ENCODE measurements around the gene FAM43B. TPM values are rescaled to one million over a fixed set of nuclear protein-coding genes. Genes with fewer than 3 reads are reported as not detected.

Gene FAM43B
- total RNA-seq, 4 donors from 2014 or later = 0.90 to 1.0 TPM; not detected in 2

DNA sequence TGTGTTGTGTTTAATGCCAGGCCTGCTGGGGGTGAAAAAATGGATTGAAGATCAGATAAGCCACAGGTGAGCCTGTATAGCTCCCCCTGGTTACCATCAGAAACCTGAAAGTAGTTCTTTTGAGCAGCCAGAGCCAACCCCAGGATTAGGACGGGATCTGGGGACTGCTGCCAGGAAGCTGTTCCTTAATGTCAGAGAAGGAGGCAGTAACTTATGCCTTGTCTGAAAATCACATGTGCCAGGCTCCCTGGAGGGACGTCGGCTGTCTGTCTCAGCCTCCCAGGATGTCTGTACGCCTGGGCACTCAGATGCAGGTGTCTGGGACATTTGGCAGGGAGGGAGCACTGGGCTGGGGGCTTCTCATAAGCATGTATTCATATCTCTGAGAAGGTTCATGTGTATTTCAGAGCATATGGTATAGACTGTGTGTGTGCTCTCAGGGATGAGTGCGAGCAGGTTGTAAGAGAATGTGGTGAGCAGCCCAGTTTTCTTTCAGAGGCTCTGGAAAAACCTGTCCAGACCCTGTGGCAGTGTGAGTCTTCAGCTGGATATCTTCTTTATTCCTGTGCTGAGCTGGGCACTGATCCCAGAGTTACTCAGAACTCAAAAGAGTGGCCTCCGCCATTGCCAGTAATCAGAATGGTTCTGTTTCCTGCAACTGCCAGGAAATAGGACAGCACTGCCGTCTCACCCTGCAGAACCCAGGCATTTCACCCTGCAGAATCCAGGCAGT is 2.8 kb downstream of the FAM43B start:
- no peak for DNase-seq (ENCODE audit: low spot score in 2 of 2)
- Histone ChIP-seq H3K27me3 (peaks cover 0 to 51% of the 10 kb centered on the region in 2 donors), H3K36me3 (no peaks in the 10 kb centered on the region), H3K4me1 (peaks cover 0 to 21% (median 0%) of the 10 kb centered on the region in 4 donors), H3K9me3 (no peaks in the 10 kb centered on the region), H3K4me3 (no peak overlapping the region), H3K27ac (no peak overlapping the region)
- no peak for TF ChIP-seq EP300 (IDR thresholded peaks at IDR 0.05)
- WGBS, 2 donors = 49 to 60% methylated on average over 6 to 7 of the region's 7 CpGs

GRCh38 chr1:20555758-20556120 is 3.4 kb downstream of the FAM43B start:
- Histone ChIP-seq H3K4me1 (peaks cover 0 to 21% (median 0%) of the 10 kb centered on the region in 4 donors), H3K27me3 (peaks cover 0 to 57% of the 10 kb centered on the region in 2 donors), H3K4me3 (no peak overlapping the region), H3K27ac (no peak overlapping the region), H3K36me3 (no peaks in the 10 kb centered on the region), H3K9me3 (no peaks in the 10 kb centered on the region)
- 66 to 77% methylated on average over 4 of the region's 4 CpGs for WGBS, 2 donors
- DNase-seq (ENCODE audit: low spot score in 2 of 2) = no peak
- no peak for TF ChIP-seq POLR2A (IDR thresholded peaks at IDR 0.05)
- no peak for TF ChIP-seq EP300 (IDR thresholded peaks at IDR 0.05)

- Histone ChIP-seq H3K4me3 (no peak overlapping the region), H3K4me1 (peaks cover 0 to 5% (median 0%) of the 10 kb centered on the region in 4 donors), H3K27me3 (peaks cover 0 to 51% of the 10 kb centered on the region in 2 donors), H3K36me3 (no peaks in the 10 kb centered on the region), H3K27ac (no peak overlapping the region), H3K9me3 (no peaks in the 10 kb centered on the region)
- DNase-seq (ENCODE audit: low spot score in 2 of 2) = no peak
- no peak for TF ChIP-seq POLR2A (IDR thresholded peaks at IDR 0.05)
- TF ChIP-seq EP300 (IDR thresholded peaks at IDR 0.05) = no peak
- no peak for TF ChIP-seq CTCF (IDR thresholded peaks at IDR 0.05)
- 57 to 64% methylated on average over 5 of the region's 5 CpGs for WGBS, 2 donors
These were observed 5.8 kb downstream of the FAM43B start for GRCh38 chr1:20558191-20558590.

DNA sequence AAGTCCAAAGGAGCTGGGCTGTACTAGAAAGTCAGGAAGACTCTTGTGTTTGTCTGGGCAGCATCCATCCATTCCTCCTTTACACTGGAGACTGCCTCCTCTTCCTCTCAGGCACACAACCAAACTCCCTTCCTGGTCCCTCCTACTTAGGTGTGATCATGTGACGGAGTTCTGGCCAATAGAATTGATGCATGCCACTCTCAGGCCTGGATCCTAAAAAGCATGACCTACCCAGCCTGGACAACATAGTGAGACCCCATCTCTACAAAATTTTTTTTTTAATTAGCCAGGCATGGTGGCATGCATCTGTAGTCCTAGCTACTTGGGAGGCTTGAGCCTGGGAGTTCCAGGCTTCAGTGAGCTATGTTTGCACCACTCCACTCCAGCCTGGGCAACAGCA is 8.6 kb downstream of the FAM43B start:
- peaks cover 0 to 30% of the 10 kb centered on the region in 2 donors for H3K27me3 ChIP-seq
- no peak for TF ChIP-seq EP300 (IDR thresholded peaks at IDR 0.05)
- TF ChIP-seq POLR2A (IDR thresholded peaks at IDR 0.05) = no peak
- TF ChIP-seq CTCF (IDR thresholded peaks at IDR 0.05) = no peak
- H3K36me3 ChIP-seq = no peaks in the 10 kb centered on the region
- WGBS, 2 donors = 25 to 86% methylated on average over 1 of the region's 1 CpG
- no peak overlapping the region for H3K4me3 ChIP-seq
- H3K27ac ChIP-seq = no peak overlapping the region
- DNase-seq (ENCODE audit: low spot score in 2 of 2) = no peak
- no peaks in the 10 kb centered on the region for H3K4me1 ChIP-seq
- no peaks in the 10 kb centered on the region for H3K9me3 ChIP-seq

- WGBS, 2 donors = 52 to 61% methylated on average over 4 of the region's 4 CpGs
- no peaks in the 10 kb centered on the region for H3K36me3 ChIP-seq
- TF ChIP-seq EP300 (IDR thresholded peaks at IDR 0.05) (no peak), POLR2A (IDR thresholded peaks at IDR 0.05) (no peak), CTCF (IDR thresholded peaks at IDR 0.05) (no peak)
These were observed 12.9 kb downstream of the FAM43B start for GRCh38 chr1:20565234-20565633.

DNA sequence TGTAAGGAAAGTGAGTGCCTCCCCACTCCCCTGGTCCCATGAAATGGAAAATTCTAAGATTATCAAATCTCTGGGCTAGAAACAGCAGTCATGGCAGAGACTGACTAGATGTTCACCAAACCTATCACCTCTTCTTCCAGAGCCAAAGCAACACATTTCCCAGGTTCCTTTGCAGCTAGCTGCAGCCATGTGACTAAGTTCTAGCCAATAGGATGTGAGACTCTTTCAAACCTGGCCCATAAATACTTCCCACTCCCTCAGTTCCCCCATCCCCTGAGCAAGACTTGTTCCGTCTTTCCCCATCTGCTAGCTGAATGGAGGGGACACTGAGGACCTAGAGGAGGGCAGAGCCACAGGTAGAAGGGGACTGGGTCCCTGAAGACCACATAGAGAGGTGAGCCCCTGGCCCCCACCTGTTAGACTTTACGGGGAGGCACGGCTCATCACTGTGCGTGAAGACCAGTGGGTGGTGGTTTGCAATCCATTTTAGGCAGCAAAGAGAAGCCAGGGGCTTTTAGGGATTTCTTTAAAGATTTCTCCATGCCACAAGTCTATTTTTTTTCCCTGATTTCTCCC is 17.2 kb downstream of the FAM43B start:
- Histone ChIP-seq H3K4me3 (no peak overlapping the region), H3K4me1 (no peaks in the 10 kb centered on the region), H3K27me3 (peaks cover 0 to 19% of the 10 kb centered on the region in 2 donors), H3K9me3 (peaks cover 0 to 12% (median 0%) of the 10 kb centered on the region in 4 donors), H3K27ac (no peak overlapping the region), H3K36me3 (no peaks in the 10 kb centered on the region)
- TF ChIP-seq CTCF (IDR thresholded peaks at IDR 0.05) (no peak), POLR2A (IDR thresholded peaks at IDR 0.05) (no peak), EP300 (IDR thresholded peaks at IDR 0.05) (no peak)
- 82 to 87% methylated on average over 4 of the region's 4 CpGs for WGBS, 2 donors
- DNase-seq (ENCODE audit: low spot score in 2 of 2) = no peak

More at GRCh38 chr1:20565234-20565633, 12.9 kb downstream of the FAM43B start:
- no peak overlapping the region for H3K4me3 ChIP-seq
- no peak overlapping the region for H3K27ac ChIP-seq
- H3K27me3 ChIP-seq = peaks cover 0 to 32% of the 10 kb centered on the region in 2 donors
- no peaks in the 10 kb centered on the region for H3K4me1 ChIP-seq
- H3K9me3 ChIP-seq = peaks cover 0 to 2% (median 0%) of the 10 kb centered on the region in 4 donors
- DNase-seq (ENCODE audit: low spot score in 2 of 2) = no peak

All from tibial nerve (tissue), 4 donors.